ENCODE results near the gene TCERG1L.

TCERG1L gene

DNA sequence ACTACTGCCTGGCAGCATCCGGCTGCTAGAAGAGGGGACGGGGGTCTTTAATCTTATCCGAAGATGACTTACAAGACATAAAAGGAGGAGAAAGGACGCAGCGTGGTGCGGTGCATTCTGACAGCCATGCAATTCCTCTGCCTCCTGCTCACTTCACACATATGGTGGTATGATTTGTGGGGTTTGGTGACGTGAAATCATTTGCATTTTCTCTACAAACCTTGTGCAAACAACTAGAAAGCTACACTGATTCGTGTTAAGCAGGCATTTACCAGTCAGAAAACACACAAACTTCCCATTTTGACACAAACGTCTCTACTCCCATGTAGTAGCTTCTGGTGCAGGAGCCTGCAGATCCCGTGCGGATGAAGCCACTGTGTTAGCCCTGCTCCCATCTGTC, 6.8 kb upstream of the TCERG1L start:
- H2AFZ ChIP-seq (ENCODE audit: low read depth, low read length, severe bottlenecking): no peak overlapping the region
- no peak overlapping the region for H3K27ac ChIP-seq (ENCODE audit: low read depth, low read length)
- H3K27me3 ChIP-seq (ENCODE audit: low read length): no peaks in the 10 kb centered on the region
- no peaks in the 10 kb centered on the region for H3K79me2 ChIP-seq (ENCODE audit: insufficient read depth, low read length)
- no peaks in the 10 kb centered on the region for H3K36me3 ChIP-seq (ENCODE audit: low read length)
- no peaks in the 10 kb centered on the region for H3K9me2 ChIP-seq (replicated peaks; ENCODE audit: insufficient read depth, low read length)
- no peaks in the 10 kb centered on the region for H3F3A ChIP-seq (ENCODE audit: insufficient read depth)
- TF ChIP-seq EZH2phosphoT487 (conservative IDR thresholded peaks at IDR 0.05; ENCODE audit: low read length): no peak
- TF ChIP-seq, protein P1, sequence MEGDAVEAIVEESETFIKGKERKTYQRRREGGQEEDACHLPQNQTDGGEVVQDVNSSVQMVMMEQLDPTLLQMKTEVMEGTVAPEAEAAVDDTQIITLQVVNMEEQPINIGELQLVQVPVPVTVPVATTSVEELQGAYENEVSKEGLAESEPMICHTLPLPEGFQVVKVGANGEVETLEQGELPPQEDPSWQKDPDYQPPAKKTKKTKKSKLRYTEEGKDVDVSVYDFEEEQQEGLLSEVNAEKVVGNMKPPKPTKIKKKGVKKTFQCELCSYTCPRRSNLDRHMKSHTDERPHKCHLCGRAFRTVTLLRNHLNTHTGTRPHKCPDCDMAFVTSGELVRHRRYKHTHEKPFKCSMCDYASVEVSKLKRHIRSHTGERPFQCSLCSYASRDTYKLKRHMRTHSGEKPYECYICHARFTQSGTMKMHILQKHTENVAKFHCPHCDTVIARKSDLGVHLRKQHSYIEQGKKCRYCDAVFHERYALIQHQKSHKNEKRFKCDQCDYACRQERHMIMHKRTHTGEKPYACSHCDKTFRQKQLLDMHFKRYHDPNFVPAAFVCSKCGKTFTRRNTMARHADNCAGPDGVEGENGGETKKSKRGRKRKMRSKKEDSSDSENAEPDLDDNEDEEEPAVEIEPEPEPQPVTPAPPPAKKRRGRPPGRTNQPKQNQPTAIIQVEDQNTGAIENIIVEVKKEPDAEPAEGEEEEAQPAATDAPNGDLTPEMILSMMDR (IDR thresholded peaks at IDR 0.05; ENCODE audit: insufficient read depth, low read length, poor library complexity, severe bottlenecking): no peak
- H3K4me2 ChIP-seq (ENCODE audit: low read depth, low read length, poor library complexity, severe bottlenecking): no peak overlapping the region
- H3K9ac ChIP-seq (ENCODE audit: low read length): no peak overlapping the region
- no peaks in the 10 kb centered on the region for H3K9me3 ChIP-seq (ENCODE audit: insufficient read depth, low read length)
- H3K4me3 ChIP-seq (ENCODE audit: insufficient read depth, low read length, poor library complexity, severe bottlenecking): no peak overlapping the region
- H4K20me1 ChIP-seq (ENCODE audit: low read depth, low read length): no peaks in the 10 kb centered on the region

DNA sequence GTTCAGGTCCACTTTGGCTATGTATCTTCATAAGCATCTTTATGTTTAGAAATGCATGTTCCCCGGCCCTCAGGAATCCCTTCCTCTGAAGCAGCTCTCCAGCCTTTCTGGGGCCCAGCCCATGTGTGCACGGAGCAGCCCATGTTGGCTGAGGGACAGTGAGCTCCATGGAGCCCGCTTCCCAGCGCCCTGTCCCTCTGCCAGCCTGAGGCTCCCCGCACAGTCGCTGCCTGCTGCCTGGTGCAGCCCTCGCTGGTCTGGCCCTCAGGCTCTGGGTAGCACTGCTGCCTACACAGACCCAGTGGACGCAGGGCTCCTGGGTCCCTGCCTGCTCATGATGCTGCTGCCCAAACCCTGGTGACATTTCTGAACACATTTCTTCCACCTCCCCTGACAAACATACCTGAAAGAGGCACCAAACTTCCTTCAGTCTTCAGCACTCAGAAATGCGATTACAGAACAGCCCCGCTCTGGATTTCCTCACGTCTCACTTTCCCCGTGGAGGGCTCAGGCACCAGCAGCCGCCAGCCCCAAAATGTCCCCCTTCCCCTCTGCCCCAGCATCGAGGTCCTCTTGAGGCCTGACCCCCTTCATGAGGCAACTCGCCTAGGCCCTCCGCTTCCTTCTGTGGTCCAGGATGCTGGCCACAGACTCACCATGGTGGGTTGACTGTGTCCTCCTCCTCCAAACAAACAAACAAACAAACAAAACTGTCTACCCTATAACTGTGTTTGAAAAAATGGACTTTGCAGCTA, 5.0 kb upstream of the TCERG1L start:
- Histone ChIP-seq H3K27me3 (ENCODE audit: low read length) (no peaks in the 10 kb centered on the region), H3K79me2 (ENCODE audit: insufficient read depth, low read length) (no peaks in the 10 kb centered on the region), H2AFZ (ENCODE audit: low read depth, low read length, severe bottlenecking) (no peak overlapping the region), H3F3A (ENCODE audit: insufficient read depth) (no peaks in the 10 kb centered on the region), H3K4me3 (ENCODE audit: insufficient read depth, low read length, poor library complexity, severe bottlenecking) (no peak overlapping the region), H3K36me3 (ENCODE audit: low read length) (no peaks in the 10 kb centered on the region), H4K20me1 (ENCODE audit: low read depth, low read length) (no peaks in the 10 kb centered on the region), H3K4me2 (ENCODE audit: low read depth, low read length, poor library complexity, severe bottlenecking) (no peak overlapping the region), H3K9ac (ENCODE audit: low read length) (no peak overlapping the region), H3K9me3 (ENCODE audit: insufficient read depth, low read length) (no peaks in the 10 kb centered on the region), H3K27ac (ENCODE audit: low read depth, low read length) (no peak overlapping the region), H3K9me2 (replicated peaks; ENCODE audit: insufficient read depth, low read length) (no peaks in the 10 kb centered on the region)
- TF ChIP-seq, protein P1 (IDR thresholded peaks at IDR 0.05; ENCODE audit: insufficient read depth, low read length, poor library complexity, severe bottlenecking): no peak
- no peak for TF ChIP-seq EZH2phosphoT487 (conservative IDR thresholded peaks at IDR 0.05; ENCODE audit: low read length)

DNA sequence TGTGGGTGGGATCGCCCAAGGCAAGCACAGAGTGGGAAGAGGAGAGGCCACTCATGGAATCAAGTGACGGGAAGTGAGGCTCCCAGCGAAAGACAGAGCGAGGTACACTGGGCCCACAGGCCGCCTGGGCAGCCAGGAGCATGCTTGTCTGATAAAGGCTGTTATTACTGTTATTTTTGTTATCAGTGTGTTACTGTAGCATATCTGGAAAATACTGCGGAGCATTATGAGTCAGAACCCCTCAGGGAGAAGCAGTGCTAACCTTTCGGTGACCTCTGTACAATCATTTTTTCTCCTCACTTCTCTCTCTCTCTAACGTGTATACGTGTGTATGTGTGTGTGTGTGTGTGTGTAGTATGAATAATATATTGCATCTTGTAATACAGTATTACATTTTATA, 3.8 kb upstream of the TCERG1L start:
- no peak overlapping the region for H2AFZ ChIP-seq (ENCODE audit: low read depth, low read length, severe bottlenecking)
- H3K4me2 ChIP-seq (ENCODE audit: low read depth, low read length, poor library complexity, severe bottlenecking): no peak overlapping the region
- no peaks in the 10 kb centered on the region for H3K9me3 ChIP-seq (ENCODE audit: insufficient read depth, low read length)
- no peak overlapping the region for H3K27ac ChIP-seq (ENCODE audit: low read depth, low read length)
- H3K4me3 ChIP-seq (ENCODE audit: insufficient read depth, low read length, poor library complexity, severe bottlenecking): no peak overlapping the region
- no peaks in the 10 kb centered on the region for H3K27me3 ChIP-seq (ENCODE audit: low read length)
- H3K9me2 ChIP-seq (replicated peaks; ENCODE audit: insufficient read depth, low read length): no peaks in the 10 kb centered on the region
- no peaks in the 10 kb centered on the region for H3K36me3 ChIP-seq (ENCODE audit: low read length)
- TF ChIP-seq, protein P1 (IDR thresholded peaks at IDR 0.05; ENCODE audit: insufficient read depth, low read length, poor library complexity, severe bottlenecking): no peak
- no peak for TF ChIP-seq EZH2phosphoT487 (conservative IDR thresholded peaks at IDR 0.05; ENCODE audit: low read length)
- H4K20me1 ChIP-seq (ENCODE audit: low read depth, low read length): no peaks in the 10 kb centered on the region
- H3F3A ChIP-seq (ENCODE audit: insufficient read depth): no peaks in the 10 kb centered on the region
- H3K9ac ChIP-seq (ENCODE audit: low read length): no peak overlapping the region
- H3K79me2 ChIP-seq (ENCODE audit: insufficient read depth, low read length): no peaks in the 10 kb centered on the region

Data from SU-DHL-6 (cell line).